Neural crest cell (in vitro differentiated cells): ENCODE results near the gene SMYD2. TPM values are rescaled to one million over a fixed set of nuclear protein-coding genes. Genes with fewer than 3 reads are reported as not detected.
A peak's percentile ranks its signal among the peaks of the same experiment; 100 is the strongest.

Experiments used
- DNase-seq: peaks from one replicate; pipeline ENCODE4 v3.0.0; 2021; ENCODE audit warnings: low read depth, mixed read lengths, low spot score
- H3K27ac Mint-ChIP-seq: one replicate; pipeline ENCODE4 v1.8.0; 2021; ENCODE audit warnings: mild to moderate bottlenecking, mixed read lengths; ENCODE audit not compliant: unreplicated experiment
- H3K27me3 Mint-ChIP-seq: 2 replicates; pipeline ENCODE4 v1.8.0; 2021; ENCODE audit warnings: low read depth, mild to moderate bottlenecking, mixed read lengths
- H3K36me3 Mint-ChIP-seq: 2 replicates; pipeline ENCODE4 v1.8.0; 2021; ENCODE audit warnings: low read depth, mild to moderate bottlenecking, mixed read lengths
- H3K4me1 Mint-ChIP-seq: 2 replicates; pipeline ENCODE4 v1.8.0; 2021; ENCODE audit warnings: mixed read lengths
- H3K4me3 Mint-ChIP-seq: one replicate; pipeline ENCODE4 v1.8.0; 2021; ENCODE audit warnings: mild to moderate bottlenecking, mixed read lengths
- H3K9me3 Mint-ChIP-seq: 2 replicates; pipeline ENCODE4 v1.8.0; 2021; ENCODE audit warnings: mixed read lengths
- total RNA-seq: library from RNA; stranded (reverse); gene quantifications from 2 replicates; pipeline ENCODE4 v1.2.1, GENCODE V29; 2021
- TF ChIP-seq, protein P1 (sequence below): fragments of 200-600 bp; sonication (generic); conservative IDR thresholded peaks from 2 replicates; pipeline ENCODE4 v1.5.0; 2021; ENCODE audit warnings: antibody characterized with exemption, mild to moderate bottlenecking

Gene SMYD2
- total RNA-seq, 1 donor from 2014 or later, result 59.3 TPM

DNA sequence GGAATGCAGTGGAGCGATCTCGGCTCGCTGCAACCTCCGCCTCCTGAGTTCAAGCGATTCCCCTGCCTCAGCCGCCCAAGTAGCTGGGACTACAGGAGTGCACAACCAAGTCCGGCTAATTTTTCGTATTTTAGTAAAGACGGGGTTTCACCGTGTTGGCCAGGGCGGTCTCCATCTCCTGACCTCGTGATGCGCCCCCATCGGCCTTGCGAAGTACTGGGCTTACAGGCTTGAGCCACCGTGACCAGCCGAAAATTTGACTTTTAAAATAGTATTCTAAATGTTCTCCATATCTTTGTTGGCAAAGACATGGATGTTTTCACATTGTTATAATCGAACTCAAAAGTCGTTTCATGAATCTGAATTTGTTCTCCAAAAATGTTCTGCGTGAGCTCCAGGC lies 36.7 kb upstream of the SMYD2 start:
- peaks cover 28% of the 10 kb centered on the region for H3K4me1 Mint-ChIP-seq
- TF ChIP-seq, protein P1, sequence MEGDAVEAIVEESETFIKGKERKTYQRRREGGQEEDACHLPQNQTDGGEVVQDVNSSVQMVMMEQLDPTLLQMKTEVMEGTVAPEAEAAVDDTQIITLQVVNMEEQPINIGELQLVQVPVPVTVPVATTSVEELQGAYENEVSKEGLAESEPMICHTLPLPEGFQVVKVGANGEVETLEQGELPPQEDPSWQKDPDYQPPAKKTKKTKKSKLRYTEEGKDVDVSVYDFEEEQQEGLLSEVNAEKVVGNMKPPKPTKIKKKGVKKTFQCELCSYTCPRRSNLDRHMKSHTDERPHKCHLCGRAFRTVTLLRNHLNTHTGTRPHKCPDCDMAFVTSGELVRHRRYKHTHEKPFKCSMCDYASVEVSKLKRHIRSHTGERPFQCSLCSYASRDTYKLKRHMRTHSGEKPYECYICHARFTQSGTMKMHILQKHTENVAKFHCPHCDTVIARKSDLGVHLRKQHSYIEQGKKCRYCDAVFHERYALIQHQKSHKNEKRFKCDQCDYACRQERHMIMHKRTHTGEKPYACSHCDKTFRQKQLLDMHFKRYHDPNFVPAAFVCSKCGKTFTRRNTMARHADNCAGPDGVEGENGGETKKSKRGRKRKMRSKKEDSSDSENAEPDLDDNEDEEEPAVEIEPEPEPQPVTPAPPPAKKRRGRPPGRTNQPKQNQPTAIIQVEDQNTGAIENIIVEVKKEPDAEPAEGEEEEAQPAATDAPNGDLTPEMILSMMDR, result no peak
- no peak overlapping the region for H3K27ac Mint-ChIP-seq
- H3K27me3 Mint-ChIP-seq, result no peaks in the 10 kb centered on the region
- no peaks in the 10 kb centered on the region for H3K9me3 Mint-ChIP-seq
- DNase-seq, result no peak
- H3K4me3 Mint-ChIP-seq, result no peak overlapping the region
- no peaks in the 10 kb centered on the region for H3K36me3 Mint-ChIP-seq

DNA sequence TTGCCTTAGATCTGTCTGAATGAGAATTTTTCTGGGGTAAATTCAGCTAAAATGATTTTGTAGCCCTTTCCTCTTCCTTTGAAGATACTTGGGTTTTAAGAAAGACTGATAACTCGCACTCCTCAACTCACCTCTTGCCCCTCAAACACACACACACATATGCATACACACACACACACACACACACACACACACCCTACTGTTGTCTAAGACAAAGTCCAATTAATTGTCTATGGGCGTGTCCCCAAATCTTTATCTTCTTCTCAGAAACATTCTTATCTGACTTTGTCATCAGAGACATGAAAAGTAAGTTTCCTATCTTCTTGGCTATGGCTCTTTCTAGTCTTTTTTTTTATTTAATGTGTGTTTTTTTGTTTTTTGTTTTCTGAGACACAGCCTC lies 36.1 kb upstream of the SMYD2 start:
- no peak for DNase-seq
- H3K9me3 Mint-ChIP-seq, result no peaks in the 10 kb centered on the region
- H3K36me3 Mint-ChIP-seq, result no peaks in the 10 kb centered on the region
- TF ChIP-seq, protein P1, result no peak
- peak overlapping the region; percentile 83 for H3K27ac Mint-ChIP-seq
- no peak overlapping the region for H3K4me3 Mint-ChIP-seq
- no peaks in the 10 kb centered on the region for H3K27me3 Mint-ChIP-seq
- H3K4me1 Mint-ChIP-seq, result peaks cover 30% of the 10 kb centered on the region

GRCh38 chr1:214247501-214248041 lies 33.4 kb upstream of the SMYD2 start:
- Mint-ChIP-seq H3K36me3 (no peaks in the 10 kb centered on the region), H3K27ac (no peak overlapping the region), H3K27me3 (no peaks in the 10 kb centered on the region), H3K9me3 (no peaks in the 10 kb centered on the region), H3K4me3 (no peak overlapping the region), H3K4me1 (peaks cover 30% of the 10 kb centered on the region)
- TF ChIP-seq, protein P1, result no peak
- DNase-seq, result no peak

DNA sequence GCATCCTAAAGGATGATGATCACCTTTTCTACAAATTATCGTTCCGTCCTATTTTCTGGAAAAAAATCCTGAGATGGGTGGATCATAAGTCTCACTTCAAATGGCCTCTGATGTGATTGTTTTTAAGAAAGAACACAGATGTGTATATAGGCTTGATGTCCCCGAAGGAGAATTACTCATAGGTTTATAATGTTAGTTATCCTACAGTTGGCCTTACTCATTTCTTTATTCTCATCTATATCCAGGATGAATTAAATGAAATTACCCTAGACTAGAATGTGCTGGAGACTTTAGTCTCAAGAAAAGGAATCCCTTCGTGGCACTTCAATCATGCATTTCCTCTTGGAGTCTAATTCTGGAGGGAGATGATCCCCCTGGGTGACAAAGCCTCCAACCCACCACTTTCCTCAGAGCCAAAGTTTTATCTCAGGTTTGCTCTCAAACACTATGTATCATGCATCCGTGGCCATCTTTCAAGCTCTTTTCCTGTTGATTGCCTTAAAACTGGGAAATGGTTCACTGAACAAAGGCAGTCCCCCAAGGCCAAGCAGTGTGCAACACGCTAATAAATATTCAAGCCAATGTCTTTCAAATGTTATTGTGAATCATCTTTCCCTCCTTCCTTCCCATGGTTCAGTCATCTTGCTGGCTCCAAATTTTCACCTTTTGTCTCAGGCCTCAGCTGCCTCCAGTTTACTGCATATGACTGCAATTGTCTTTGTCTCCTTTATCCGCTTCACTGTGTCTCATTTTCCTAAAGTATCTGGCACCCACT lies 32.5 kb upstream of the SMYD2 start:
- Mint-ChIP-seq H3K4me1 (peaks cover 30% of the 10 kb centered on the region), H3K9me3 (no peaks in the 10 kb centered on the region), H3K27ac (peak overlapping the region; percentile 28), H3K4me3 (no peak overlapping the region), H3K36me3 (no peaks in the 10 kb centered on the region), H3K27me3 (no peaks in the 10 kb centered on the region)
- DNase-seq, result no peak
- TF ChIP-seq, protein P1, result no peak

DNA sequence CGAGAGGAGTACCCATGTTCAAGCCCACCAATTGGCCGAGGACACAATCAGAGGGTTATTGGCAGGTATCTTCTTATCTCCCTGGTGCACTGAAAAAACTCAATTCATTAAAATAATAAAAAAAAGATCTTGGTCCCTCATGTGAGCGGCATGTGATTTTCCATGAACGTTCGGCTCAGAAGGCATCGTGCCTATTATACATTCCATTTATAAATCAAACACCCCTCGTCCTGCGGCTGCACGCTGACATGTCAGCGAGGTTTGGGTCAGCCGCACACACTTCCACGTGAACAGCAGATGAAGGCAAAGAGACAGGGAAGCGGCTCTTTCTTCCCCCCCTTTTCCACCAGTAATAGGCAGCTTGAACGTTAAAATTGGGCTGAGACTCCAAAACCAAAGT lies 31.3 kb upstream of the SMYD2 start:
- no peaks in the 10 kb centered on the region for H3K36me3 Mint-ChIP-seq
- peaks cover 30% of the 10 kb centered on the region for H3K4me1 Mint-ChIP-seq
- TF ChIP-seq, protein P1, result no peak
- H3K9me3 Mint-ChIP-seq, result no peaks in the 10 kb centered on the region
- DNase-seq, result no peak
- H3K27me3 Mint-ChIP-seq, result no peaks in the 10 kb centered on the region
- no peak overlapping the region for H3K27ac Mint-ChIP-seq
- no peak overlapping the region for H3K4me3 Mint-ChIP-seq
